Mucosa of stomach (tissue), 1 donor: ENCODE measurements around the gene OR9A4.

Experiments used
- H3K27me3 ChIP-seq: one replicate; pipeline ENCODE4 v1.7.0; 2013; ENCODE audit warnings: mild to moderate bottlenecking, low read length; ENCODE audit not compliant: control insufficient read depth, insufficient read depth
- H3K36me3 ChIP-seq: one replicate; pipeline ENCODE4 v1.7.0; 2013; ENCODE audit warnings: low read length; ENCODE audit not compliant: control insufficient read depth, insufficient read depth
- H3K4me1 ChIP-seq: one replicate; pipeline ENCODE4 v1.7.0; 2013; ENCODE audit warnings: mild to moderate bottlenecking, low read length; ENCODE audit not compliant: control insufficient read depth, insufficient read depth
- H3K4me3 ChIP-seq: one replicate; pipeline ENCODE4 v1.7.0; 2013; ENCODE audit warnings: low read length
- H3K9ac ChIP-seq: one replicate; pipeline ENCODE4 v1.7.0; 2013; ENCODE audit warnings: mild to moderate bottlenecking, low read length, moderate library complexity
- H3K9me3 ChIP-seq: one replicate; pipeline ENCODE4 v1.7.0; 2013; ENCODE audit warnings: mild to moderate bottlenecking, low read length, moderate library complexity; ENCODE audit not compliant: control insufficient read depth
- donor health status: Pancreatic carcinoma.

OR9A4 gene

GRCh38 chr7:141949911-141950310, 33.7 kb downstream of the OR9A4 start:
- Histone ChIP-seq H3K36me3 (no peaks in the 10 kb centered on the region), H3K9ac (no peak overlapping the region), H3K4me1 (no peaks in the 10 kb centered on the region), H3K4me3 (no peak overlapping the region), H3K9me3 (no peaks in the 10 kb centered on the region), H3K27me3 (no peaks in the 10 kb centered on the region)

- Histone ChIP-seq H3K9me3 (no peaks in the 10 kb centered on the region), H3K9ac (no peak overlapping the region), H3K4me3 (no peak overlapping the region), H3K36me3 (no peaks in the 10 kb centered on the region), H3K27me3 (no peaks in the 10 kb centered on the region), H3K4me1 (no peaks in the 10 kb centered on the region)
These were observed 34.6 kb downstream of the OR9A4 start for GRCh38 chr7:141950806-141951205.

- H3K36me3 ChIP-seq: no peaks in the 10 kb centered on the region
- no peak overlapping the region for H3K9ac ChIP-seq
- no peak overlapping the region for H3K4me3 ChIP-seq
- no peaks in the 10 kb centered on the region for H3K9me3 ChIP-seq
- H3K4me1 ChIP-seq: no peaks in the 10 kb centered on the region
- no peaks in the 10 kb centered on the region for H3K27me3 ChIP-seq
These were observed 36.3 kb downstream of the OR9A4 start for GRCh38 chr7:141952461-141952860.

GRCh38 chr7:141954334-141954733, 38.1 kb downstream of the OR9A4 start:
- Histone ChIP-seq H3K9ac (no peak overlapping the region), H3K9me3 (no peaks in the 10 kb centered on the region), H3K4me3 (no peak overlapping the region), H3K4me1 (no peaks in the 10 kb centered on the region), H3K27me3 (no peaks in the 10 kb centered on the region), H3K36me3 (no peaks in the 10 kb centered on the region)

- no peaks in the 10 kb centered on the region for H3K27me3 ChIP-seq
- no peaks in the 10 kb centered on the region for H3K9me3 ChIP-seq
- H3K4me1 ChIP-seq: no peaks in the 10 kb centered on the region
- no peaks in the 10 kb centered on the region for H3K36me3 ChIP-seq
- H3K4me3 ChIP-seq: no peak overlapping the region
- H3K9ac ChIP-seq: no peak overlapping the region
These were observed 39.9 kb downstream of the OR9A4 start for GRCh38 chr7:141956084-141956483.

- no peaks in the 10 kb centered on the region for H3K27me3 ChIP-seq
- no peaks in the 10 kb centered on the region for H3K4me1 ChIP-seq
- no peaks in the 10 kb centered on the region for H3K9me3 ChIP-seq
- H3K9ac ChIP-seq: no peak overlapping the region
- no peaks in the 10 kb centered on the region for H3K36me3 ChIP-seq
- no peak overlapping the region for H3K4me3 ChIP-seq
These were observed 44.7 kb downstream of the OR9A4 start for GRCh38 chr7:141960687-141961422.
